CD4-positive, alpha-beta T cell treated with Interleukin-4 for 4 hours (primary cell): ENCODE results near the gene CEP164.
"Not testable (repeated sequence)": the region's sequence is repeated elsewhere in the genome, so short reads cannot be mapped to it uniquely, and the experiment has no call there.

Experiments used
- DNase-seq: peaks from one replicate; pipeline ENCODE4 v3.0.0-alpha.2; 2020

The CEP164 gene

GRCh38 chr11:117369534-117369933 lies 41.9 kb downstream of the CEP164 start:
- no peak for DNase-seq

- no peak for DNase-seq
Observed at GRCh38 chr11:117371453-117371852, 43.8 kb downstream of the CEP164 start.

GRCh38 chr11:117374316-117375055 lies 46.8 kb downstream of the CEP164 start:
- DNase-seq, result no peak

GRCh38 chr11:117375960-117376359 lies 48.3 kb downstream of the CEP164 start:
- DNase-seq, result no peak

- DNase-seq, result no peak
Observed at GRCh38 chr11:117376517-117376916, 48.9 kb downstream of the CEP164 start.

- DNase-seq, result no peak
Observed at GRCh38 chr11:117378976-117379865, 51.6 kb downstream of the CEP164 start.

GRCh38 chr11:117380676-117381075 lies 53.0 kb downstream of the CEP164 start:
- DNase-seq, result no peak

- DNase-seq, result no peak
Observed at GRCh38 chr11:117381481-117382387, 54.1 kb downstream of the CEP164 start.

- DNase-seq, result no peak
Observed at GRCh38 chr11:117382746-117383145, 55.1 kb downstream of the CEP164 start.

GRCh38 chr11:117384045-117384444 lies 56.4 kb downstream of the CEP164 start:
- DNase-seq, result no peak

GRCh38 chr11:117385471-117385870 lies 57.8 kb downstream of the CEP164 start:
- no peak for DNase-seq

GRCh38 chr11:117385906-117386305 lies 58.3 kb downstream of the CEP164 start:
- no peak for DNase-seq

GRCh38 chr11:117387992-117388755 lies 60.5 kb downstream of the CEP164 start:
- no peak for DNase-seq

- DNase-seq, result no peak
Observed at GRCh38 chr11:117390743-117391142, 63.1 kb downstream of the CEP164 start.

GRCh38 chr11:117391181-117391580 lies 63.5 kb downstream of the CEP164 start:
- DNase-seq, result no peak

GRCh38 chr11:117392001-117392690 lies 64.5 kb downstream of the CEP164 start:
- no peak for DNase-seq

- DNase-seq, result no peak
Observed at GRCh38 chr11:117392979-117393378, 65.3 kb downstream of the CEP164 start.

- DNase-seq, result no peak
Observed at GRCh38 chr11:117394221-117394925, 66.7 kb downstream of the CEP164 start.

GRCh38 chr11:117395476-117395875 lies 67.8 kb downstream of the CEP164 start:
- DNase-seq, result no peak

GRCh38 chr11:117396970-117397369 lies 69.3 kb downstream of the CEP164 start:
- DNase-seq, result no peak

- DNase-seq, result not testable (repeated sequence)
Observed at GRCh38 chr11:117398618-117399017, 71.0 kb downstream of the CEP164 start.
